GM19023 (cell line): ENCODE measurements around the gene EIF2S3.

Experiments
- ATAC-seq: cut with Tn5 transposase; IDR thresholded peaks from one replicate; pipeline ENCODE4 v1.9.1; 2021; ENCODE audit warnings: mild to moderate bottlenecking, moderate library complexity; ENCODE audit not compliant: unreplicated experiment

The EIF2S3 gene

GRCh38 chrX:24125028-24125612 is 70.4 kb downstream of the EIF2S3 start:
- no peak for ATAC-seq
